Retinal pigment epithelial cell (primary cell): Measurements from ENCODE around the gene ZBTB46.
"Not testable (repeated sequence)": the region's sequence is repeated elsewhere in the genome, so short reads cannot be mapped to it uniquely, and the experiment has no call there.

Experiments
- DNase-seq: peaks from one replicate; pipeline ENCODE4 v3.0.0-alpha.2; 2010; ENCODE audit warnings: low read depth
- H3K4me3 ChIP-seq: 2 replicates; pipeline ENCODE4 v1.5.1; 2011; ENCODE audit warnings: mild to moderate bottlenecking, low read length, control low read depth, moderate library complexity
- TF ChIP-seq, protein P1 (sequence below): conservative IDR thresholded peaks from 2 replicates; pipeline ENCODE4 v1.5.1; 2011; ENCODE audit warnings: low read depth, low read length, control low read depth, inconsistent platforms

The ZBTB46 gene

GRCh38 chr20:63734111-63734945, 96.7 kb downstream of the ZBTB46 start:
- DNase-seq, result no peak
- no peak overlapping the region for H3K4me3 ChIP-seq
- TF ChIP-seq, protein P1, sequence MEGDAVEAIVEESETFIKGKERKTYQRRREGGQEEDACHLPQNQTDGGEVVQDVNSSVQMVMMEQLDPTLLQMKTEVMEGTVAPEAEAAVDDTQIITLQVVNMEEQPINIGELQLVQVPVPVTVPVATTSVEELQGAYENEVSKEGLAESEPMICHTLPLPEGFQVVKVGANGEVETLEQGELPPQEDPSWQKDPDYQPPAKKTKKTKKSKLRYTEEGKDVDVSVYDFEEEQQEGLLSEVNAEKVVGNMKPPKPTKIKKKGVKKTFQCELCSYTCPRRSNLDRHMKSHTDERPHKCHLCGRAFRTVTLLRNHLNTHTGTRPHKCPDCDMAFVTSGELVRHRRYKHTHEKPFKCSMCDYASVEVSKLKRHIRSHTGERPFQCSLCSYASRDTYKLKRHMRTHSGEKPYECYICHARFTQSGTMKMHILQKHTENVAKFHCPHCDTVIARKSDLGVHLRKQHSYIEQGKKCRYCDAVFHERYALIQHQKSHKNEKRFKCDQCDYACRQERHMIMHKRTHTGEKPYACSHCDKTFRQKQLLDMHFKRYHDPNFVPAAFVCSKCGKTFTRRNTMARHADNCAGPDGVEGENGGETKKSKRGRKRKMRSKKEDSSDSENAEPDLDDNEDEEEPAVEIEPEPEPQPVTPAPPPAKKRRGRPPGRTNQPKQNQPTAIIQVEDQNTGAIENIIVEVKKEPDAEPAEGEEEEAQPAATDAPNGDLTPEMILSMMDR, result no peak

DNA sequence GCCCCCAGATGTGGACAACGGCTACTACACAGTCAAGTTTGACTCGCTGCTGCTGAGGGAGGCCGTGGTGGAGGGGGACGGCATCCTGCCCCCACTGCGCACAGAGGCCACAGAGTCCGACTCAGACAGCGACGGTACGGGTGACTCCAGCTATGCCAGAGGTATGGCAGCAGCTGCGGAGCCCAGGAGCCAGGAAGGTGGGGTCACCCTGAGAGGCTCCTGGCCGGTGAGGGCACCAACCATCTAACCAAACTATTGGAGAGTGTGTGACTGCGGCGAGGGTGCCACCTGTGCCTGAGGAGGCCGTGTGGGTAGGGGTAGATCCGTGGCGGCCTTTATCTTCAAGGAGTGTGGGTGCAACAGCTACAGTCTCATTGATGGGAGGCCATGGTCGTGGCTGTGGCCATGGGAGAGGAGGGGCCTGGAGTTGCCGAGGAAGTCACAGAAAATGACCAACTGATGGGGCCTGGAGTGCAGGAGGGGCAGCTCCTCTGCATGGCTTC, 97.4 kb downstream of the ZBTB46 start:
- TF ChIP-seq, protein P1, result no peak
- H3K4me3 ChIP-seq, result no peak overlapping the region
- no peak for DNase-seq

DNA sequence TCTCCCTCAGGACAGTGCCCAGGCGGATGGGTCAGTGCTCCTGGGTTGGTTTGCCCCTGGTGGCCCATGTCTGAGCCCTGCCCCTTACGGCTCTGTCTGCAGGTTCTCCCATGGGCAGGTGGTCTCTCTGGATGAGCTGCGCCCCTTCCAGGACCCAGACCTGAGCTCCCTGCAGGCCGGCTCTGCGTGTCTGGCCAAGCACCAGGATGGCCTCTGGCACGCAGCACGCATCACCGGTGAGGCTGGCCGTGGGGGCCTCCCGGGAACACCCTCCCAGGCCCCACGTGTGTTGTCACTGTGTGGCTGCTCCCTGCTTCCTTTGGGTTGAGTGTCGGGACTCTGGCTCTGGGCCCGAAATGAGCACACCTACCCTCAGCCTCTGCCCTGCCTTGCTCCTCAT, 97.9 kb downstream of the ZBTB46 start:
- TF ChIP-seq, protein P1, result no peak
- no peak for DNase-seq
- no peak overlapping the region for H3K4me3 ChIP-seq

DNA sequence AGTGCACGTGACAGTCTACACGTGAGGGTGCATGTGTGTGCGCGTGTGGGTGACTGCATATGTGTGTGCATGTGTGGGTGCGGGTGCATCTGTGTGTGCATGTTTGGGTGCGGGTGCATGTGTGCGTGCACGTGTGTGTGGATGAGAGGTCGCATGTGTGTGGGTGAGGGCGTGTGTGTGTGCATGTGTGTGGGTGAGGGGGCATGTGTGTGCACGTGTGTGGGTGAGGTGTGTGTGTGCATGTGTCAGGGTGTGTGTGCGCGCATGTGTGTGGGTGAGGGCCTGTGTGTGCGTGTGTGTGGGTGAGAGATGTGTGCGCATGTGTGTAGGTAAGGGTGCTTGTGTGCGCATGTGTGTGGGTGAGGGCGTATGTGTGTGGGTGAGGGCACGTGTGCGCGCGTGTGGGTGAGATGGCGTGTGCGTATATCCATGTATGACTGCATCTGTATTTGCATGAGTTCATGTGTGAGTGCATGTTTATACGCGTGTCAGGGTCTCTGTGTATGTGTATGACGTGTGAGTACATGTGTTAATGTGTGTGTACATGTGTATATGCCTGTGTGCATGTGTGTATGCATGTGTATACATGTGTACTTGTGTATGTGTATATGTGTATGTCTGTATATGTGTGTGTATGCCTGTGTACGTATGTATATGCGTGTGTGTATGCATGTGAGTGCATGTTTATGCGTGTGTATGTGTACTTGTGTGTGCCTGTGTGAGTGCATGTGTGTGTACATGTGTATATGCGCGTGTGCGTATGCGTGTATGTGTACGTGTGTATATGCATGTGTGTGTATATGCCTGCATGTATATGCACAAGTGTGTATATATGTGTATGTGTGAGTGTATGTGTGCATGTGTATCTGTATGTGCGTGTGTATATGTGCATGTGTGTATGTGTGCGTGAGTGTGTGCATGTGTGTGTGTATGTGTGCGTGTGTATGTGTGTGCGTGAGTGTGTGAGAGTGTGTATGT, 98.7 kb downstream of the ZBTB46 start:
- DNase-seq, result no peak
- no peak overlapping the region for H3K4me3 ChIP-seq
- TF ChIP-seq, protein P1, result no peak

DNA sequence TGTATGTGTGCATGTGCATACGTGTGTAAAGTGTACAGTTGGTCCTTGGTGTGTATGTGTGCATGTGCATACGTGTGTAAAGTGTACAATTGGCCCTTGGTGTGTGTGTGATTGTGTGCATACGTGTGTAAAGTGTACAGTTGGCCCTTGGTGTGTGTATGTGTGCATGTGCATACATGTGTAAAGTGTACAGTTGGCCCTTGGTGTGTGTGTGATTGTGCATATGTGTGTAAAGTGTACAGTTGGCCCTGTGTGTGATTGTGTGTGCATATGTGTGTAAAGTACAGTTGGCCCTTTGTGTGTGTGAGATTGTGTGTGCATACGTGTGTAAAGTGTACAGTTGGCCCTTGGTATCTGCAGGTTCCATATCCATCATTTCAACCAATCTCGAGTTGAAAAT, 99.7 kb downstream of the ZBTB46 start:
- DNase-seq, result no peak
- TF ChIP-seq, protein P1, result no peak
- H3K4me3 ChIP-seq, result no peak overlapping the region

DNA sequence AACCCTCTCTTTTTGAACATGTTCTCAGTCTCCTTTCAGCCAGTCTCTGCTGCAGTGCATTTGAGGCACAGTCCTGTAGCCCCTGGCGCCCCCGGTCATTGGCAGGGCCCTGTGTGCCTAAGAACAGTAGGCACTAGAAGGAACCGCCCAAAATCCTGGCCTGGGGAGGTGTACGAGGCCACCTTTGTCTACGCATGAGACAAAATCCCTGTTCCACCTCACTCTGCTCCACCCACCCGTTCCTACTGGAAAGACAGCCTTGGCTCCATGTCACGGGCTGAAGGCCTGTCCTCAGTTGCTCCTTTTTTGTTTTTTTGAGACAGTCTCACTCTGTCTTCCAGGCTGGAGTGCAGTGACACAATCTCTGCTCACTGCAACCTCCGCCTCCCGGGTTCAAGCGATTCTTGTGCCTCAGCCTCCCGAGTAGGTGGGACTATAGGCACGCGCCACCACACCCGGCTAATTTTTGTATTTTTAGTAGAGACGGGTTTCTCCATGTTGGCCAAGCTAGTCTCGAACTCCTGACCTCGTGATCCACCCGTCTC, 100.8 kb downstream of the ZBTB46 start:
- H3K4me3 ChIP-seq, DNase-seq: not testable (repeated sequence)

- not testable (repeated sequence) for DNase-seq, H3K4me3 ChIP-seq
Measured at GRCh38 chr20:63722967-63723622, 108.0 kb downstream of the ZBTB46 start.
